Esophagus mucosa (tissue), 1 donor: ENCODE measurements around the gene IL32. TPM values are rescaled to one million over a fixed set of nuclear protein-coding genes. Genes with fewer than 3 reads are reported as not detected.
"Not testable (repeated sequence)": the region's sequence is repeated elsewhere in the genome, so short reads cannot be mapped to it uniquely, and the experiment has no call there.

ENCODE experiments used
- ATAC-seq: fragments of 200-7000 bp; cut with Tn5 transposase; one replicate; pipeline ENCODE4 v1.9.1; 2020
- total RNA-seq: library from RNA; stranded (reverse); gene quantifications from one replicate; pipeline ENCODE4 v1.2.4, GENCODE V29; 2023
- donor health status: DM: yes; HTN: yes; CAD: no.

IL32 gene
- total RNA-seq, 1 donor from 2014 or later, result 3.7 TPM

DNA sequence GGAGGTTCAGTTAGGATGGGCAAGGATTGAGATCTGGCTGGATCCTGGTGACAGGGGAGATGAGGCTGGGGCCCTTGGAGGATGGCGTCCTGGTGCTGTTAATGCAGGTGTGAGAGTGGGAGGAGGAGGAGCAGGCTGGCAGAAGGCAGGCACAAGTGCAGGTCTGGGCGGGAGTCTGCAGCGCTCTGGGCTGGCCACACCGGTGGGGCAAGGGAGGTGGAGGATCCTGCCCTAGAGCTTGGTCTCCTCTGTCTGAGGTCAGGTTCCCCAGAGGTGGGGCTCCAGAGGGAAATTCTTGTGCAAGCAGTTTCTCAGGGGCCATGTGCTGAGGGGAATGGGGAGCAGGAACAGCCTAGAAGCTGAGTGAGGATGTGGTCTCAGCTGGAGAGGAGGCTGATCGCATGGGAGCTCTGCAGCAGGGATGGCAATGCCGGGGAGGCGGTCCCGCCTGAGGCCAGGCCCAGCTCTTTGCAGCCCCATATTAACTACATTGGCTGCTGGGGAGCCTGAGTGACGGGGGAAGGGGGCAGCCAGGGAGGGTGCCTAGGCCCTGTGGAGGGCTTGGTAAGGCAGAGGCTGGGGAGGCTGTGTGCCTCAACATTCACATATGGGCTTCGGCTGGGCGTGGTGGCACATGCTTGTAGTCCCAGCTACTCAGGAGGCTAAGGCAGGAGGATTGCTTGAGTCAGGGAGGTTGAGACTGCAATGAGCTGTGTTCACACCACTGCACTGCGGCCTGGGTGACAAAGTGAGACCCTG lies 12.7 kb upstream of the IL32 start:
- ATAC-seq, result peak; percentile 63

DNA sequence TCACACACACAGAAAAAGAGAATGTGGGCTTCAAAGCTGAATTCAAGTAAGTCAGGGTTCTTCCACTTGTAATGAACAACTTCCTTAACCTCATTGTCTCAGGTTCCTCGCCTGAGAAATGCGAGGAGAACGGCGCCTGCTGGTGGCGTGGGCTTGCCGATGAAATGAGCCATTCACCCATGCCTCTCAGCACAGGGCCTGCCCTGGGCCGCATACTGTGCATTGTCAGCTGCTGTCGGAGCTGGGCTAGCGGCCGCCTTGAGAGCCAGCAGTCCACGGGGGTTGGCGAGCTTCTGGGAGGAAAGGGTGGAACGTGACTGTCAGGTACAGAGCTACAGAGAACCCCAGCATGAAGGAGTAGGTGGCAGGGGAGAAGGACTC lies 12.1 kb upstream of the IL32 start:
- ATAC-seq, result not testable (repeated sequence)

DNA sequence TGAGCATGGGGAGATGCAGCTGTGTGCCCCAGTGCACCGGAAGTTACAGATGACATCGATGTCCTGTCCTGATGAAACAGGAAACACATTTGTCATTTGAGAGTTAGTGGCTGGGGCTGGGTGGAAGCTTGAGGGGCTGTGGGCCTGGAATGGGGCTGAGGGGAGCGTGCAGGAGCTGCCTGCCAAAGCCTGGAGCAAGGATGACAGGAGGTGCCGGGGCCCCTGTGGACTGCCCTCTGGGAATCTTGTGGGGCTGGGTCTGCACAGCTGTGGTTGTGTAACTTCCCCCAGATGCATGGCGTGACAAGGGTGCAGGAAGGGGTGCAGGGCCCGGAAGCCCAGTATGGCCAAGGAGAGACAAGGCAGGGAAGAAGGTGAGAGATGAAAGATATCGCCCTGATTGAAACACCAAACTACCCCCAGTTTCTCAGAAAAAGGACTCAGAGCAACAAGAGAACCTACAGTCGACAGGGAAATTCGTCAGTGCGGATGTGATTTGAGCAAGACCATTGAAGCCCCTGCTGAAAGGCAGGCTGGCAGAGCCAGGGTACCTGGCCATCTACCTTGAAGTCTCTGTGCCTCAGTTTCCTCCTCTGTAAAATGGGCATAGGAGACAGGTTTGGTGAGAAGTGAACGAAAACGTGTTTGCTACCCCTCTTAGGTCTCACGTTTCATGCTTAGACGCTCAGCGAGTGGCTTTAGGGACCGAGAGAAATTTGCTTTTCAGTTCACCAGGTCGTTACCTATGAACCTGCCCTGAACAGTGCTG lies 10.3 kb upstream of the IL32 start:
- no peak for ATAC-seq

DNA sequence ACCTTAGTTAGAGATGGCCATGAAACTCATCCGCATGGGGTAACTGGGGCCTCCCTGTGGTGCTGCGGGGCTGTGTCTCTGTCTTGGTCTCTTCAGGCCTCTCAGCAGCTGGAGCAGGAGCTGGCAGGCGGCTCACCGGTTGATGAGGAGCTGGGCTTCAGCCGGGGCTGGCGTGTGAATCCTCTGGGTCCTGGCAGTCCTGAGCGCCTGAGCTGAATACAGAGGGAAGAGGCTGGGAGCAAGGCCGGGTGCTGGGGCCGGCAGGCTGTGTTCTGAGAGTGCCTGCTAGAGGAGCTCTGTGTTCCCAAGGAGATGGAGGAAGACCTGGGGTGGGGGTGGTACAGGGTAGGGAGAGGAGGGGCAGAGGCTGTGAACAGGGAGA lies 9.7 kb upstream of the IL32 start:
- ATAC-seq, result not testable (repeated sequence)

DNA sequence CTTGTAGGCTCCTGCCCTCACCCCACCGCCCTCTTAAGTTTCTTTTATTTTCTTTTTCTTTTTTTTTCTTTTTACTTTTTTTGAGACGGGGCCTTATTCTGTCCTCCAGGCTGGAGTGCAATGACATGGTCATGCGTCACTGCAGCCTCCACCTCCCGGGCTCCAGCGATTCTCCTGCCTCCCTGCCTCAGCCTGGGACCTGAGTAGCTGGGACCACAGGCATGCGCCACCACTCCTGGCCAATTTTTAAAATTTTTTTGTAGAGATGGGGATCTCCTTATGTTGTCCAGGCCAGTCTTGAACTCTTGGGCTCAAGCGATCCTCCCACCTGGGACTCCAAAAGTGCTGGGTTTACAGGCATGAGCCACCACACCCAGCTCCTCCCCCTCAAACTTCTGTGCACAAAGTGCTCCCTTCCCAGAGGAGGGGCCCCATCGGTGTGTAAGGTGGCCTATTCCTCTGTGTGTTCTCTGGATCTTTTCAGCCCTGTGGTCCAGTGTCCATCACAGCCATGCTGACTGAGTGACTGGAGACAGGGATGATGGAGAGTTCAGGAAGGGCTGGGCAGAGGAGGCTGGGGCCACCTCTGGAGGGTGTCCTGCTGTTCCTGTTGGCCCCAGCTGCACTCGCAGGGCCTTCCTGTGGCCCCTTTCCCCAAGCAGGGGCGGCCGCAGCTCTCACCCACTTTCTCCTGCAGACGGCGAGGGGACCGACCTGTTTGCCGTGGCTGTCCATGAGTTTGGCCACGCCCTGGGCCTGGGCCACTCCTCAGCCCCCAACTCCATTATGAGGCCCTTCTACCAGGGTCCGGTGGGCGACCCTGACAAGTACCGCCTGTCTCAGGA lies 8.9 kb upstream of the IL32 start:
- ATAC-seq, result no peak

DNA sequence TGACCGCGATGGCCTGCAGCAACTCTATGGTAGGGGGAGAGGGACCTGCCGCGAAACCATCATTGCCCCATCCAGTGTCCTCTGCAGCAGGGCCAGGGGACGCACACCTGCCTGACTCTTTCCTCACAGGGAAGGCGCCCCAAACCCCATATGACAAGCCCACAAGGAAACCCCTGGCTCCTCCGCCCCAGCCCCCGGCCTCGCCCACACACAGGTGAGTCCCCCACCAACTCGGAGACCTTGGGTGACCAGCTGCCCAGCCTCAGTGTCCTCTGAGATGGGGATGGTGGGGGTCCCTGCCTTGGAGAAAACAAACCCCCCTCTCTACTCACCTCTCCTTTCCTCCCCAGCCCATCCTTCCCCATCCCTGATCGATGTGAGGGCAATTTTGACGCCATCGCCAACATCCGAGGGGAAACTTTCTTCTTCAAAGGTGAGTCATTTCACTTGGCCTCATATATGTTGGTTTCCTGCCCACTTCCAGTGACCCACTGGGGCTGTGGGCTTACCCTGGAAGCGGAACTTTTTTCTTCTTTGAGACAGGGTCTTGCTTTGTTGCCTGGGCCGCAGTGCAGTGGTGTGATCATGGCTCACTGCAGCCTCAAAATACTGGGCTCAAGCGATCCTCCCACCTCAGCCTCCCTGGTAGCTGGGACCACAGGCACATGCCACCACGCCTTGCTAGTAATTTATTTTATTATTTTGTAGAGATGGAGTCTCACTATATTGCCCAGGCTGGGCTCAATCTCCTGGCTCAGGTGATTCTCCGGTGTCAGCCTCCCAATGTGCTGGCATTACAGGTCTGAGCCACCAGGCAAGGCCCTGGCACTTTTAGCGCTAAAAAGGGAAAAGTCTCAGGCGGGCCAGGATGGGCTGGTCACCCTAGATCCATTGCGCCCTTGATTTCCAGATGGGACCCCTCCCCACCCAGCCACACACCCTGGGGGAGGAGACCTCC lies 8.0 kb upstream of the IL32 start:
- no peak for ATAC-seq

DNA sequence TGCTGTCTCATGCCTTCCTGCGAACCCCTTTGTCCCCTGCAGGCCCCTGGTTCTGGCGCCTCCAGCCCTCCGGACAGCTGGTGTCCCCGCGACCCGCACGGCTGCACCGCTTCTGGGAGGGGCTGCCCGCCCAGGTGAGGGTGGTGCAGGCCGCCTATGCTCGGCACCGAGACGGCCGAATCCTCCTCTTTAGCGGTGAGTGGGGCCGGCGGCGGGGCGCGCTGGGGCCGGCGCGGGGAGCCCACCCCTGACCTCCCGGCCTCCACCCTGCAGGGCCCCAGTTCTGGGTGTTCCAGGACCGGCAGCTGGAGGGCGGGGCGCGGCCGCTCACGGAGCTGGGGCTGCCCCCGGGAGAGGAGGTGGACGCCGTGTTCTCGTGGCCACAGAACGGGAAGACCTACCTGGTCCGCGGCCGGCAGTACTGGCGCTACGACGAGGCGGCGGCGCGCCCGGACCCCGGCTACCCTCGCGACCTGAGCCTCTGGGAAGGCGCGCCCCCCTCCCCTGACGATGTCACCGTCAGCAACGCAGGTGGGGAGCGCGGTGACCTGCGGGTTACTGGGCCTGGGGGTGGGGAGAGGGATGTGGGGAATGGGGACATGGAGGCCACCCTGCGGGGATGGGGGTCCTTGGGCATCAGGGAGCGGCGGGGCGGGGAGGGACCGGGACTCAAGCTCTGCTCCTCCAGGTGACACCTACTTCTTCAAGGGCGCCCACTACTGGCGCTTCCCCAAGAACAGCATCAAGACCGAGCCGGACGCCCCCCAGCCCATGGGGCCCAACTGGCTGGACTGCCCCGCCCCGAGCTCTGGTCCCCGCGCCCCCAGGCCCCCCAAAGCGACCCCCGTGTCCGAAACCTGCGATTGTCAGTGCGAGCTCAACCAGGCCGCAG lies 7.1 kb upstream of the IL32 start:
- ATAC-seq, result peak; percentile 40

DNA sequence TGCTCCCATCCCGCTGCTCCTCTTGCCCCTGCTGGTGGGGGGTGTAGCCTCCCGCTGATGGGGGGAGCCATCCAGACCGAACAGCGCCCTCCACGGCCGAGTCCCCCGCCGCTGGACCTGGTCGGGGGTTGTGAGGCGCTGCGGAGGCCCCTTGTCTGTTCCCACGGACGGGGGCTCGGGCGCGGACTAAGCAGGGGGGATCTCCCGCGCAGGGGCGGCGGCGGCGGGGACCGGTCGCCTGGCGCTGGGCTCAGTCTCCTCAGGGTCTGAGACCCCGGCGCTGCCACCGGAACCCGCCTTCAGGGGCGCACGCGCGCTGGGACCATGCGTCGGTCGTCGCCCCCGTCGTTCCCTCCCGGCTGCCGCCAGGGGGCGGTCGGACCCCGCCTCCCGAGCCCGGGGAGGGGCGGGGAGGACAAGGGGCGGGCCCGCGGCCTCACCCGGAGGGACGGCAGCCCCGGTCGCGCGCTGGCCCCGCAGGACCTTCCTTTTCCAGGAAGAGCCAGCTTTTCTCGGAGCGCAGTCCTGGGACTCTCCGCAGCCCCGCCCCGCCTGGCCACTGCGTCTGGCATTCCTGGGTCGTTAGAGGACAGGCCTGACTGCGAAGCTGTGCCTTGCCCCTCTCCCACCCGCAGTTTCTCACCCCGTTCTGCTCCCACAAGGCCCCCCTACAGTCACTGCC lies 6.3 kb upstream of the IL32 start:
- peak; percentile 90 for ATAC-seq

DNA sequence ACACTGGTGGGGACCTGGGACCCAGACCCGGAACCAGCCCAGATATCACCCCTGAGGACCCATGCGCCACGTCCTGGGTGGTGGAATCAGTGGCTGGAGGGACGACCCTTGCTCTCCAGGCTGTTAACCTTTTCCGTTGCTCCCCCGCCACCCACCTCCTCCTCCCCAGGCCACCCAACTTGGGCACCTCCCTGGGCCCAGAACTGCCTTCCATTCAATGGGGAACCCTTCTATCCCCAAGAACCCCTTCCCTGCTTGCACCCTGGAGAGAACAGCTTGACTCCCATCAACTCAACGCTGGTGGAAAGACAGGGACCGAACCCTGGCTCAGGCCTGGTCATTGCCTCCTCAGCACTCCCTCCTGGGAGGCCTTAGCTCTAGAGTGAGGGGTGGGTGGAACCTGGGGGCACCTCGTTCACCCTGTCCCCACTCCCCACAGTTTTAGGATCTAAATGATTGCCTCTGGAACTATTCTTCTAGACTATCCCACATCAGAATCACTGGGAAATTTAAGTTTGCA lies 5.7 kb upstream of the IL32 start:
- ATAC-seq, result no peak

DNA sequence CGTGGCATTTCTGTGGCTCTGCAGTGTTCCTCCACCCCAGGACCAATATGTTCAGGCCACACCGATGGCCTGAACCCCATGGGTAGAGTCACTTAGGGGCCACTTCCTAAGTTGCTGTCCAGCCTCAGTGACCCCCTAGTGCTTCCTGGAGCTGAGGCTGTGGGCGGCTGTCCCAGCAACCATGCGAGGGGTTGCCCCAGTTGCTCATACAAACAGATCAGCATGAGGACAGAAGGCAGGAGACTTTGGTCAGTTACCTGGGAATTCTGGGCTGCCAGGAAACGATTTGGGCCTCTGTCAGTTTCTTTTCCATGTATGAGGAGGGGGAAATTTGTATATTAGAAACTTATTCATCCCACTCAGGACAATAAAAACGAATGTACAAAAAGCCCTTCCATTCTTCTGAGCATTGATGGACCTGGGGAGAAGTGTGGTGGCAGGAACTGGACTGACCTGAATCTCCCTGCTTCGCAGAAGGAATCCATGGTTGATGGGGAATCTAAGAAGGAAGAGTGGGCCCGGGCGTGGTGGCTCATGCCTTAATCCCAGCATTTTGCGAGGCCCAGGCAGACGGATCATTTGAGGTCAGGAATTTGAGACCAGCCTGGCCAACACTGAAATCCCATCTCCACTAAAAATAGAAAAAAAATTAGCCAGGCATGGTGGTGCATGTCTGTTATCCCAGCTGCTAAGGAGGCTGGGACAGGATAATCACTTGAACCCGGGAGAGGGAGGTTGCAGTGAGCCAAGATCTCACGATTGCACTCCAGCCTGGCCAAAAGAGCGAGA lies 4.9 kb upstream of the IL32 start:
- ATAC-seq, result no peak

DNA sequence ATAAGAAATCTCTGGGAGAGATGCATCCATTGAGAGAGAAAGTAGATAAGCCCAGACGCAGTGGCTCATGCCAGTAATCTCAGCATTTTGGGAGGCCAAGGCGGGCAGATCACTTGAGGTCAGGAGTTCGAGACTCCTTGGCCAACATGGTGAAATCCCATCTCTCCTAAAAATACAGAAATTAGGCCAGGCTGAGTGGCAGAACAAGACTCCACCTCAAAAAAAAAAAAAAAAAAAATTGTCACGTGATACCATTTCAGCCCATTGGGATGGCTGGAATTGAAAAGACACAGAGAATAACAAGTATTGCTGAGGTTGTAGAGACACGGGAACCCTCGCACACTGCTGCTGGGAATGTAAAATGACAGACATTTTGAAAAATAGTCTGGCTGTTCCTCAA lies 2.9 kb upstream of the IL32 start:
- no peak for ATAC-seq

DNA sequence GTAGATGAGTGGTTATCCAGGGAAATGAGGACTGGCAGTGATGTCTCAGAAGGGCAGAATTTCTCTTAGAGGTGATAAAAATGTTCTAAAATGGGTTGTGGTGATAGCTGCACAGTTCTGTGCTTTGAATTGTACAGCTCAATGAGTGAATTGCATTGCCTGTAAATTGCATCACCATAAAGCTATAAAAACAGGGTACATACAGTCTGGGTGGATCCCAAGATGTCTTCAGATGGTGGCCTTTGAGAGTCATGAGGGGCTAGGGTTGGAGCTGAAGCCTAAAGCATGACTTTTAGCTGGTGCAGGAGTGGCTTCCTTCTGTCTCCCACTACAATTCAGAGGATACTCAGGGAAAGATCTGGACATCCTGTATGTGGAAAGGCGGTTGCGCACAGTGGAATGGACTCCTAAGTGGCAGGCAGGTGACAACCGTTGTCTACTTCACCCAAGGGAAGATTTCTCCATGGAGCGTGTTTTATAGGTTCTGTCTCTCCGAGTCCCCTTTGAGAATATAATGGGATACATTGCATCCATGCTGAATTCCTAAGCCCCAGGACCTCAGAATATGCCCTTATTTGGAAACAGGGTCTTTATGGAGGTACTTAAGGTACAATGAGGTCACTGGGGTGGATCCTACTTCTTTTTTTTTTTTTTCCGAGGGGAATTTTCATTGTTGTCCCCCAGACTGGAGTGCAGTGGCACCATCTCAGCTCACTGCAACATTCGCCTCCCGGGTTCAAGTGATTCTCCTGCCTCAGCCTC lies 1.6 kb upstream of the IL32 start:
- ATAC-seq, result no peak

DNA sequence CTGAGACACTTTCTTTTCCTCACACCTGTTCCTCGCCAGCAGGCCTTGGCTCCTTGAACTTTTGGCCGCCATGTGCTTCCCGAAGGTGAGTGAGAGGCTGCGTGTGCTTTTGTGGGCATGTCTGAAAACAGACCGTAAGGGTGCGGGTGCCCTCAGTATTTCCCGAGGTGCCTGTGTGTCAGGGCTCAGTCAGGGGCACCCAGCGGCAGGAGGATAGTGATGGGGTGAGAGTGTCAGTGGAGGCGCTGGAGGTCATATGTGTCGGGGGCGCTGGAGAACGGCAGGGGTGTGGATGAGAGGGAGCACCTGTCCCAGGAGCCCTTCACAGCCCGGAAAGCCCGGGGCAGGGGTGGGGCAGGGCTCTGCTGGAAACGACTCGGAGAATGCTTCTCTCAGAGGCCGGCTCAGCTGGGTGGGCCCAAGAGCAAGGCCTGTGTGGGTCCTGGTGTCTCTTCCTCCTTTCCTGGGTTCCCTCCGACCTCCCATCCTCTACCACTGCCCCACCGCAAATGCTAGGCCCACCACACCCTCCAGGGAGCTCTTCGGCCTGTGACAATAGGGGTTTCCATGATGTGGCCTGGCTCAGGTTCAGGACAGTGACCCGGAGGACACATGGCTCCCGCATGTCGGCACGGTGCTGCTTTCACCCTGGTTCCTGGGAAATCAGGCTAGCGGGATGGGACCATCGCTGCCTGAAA lies 451 bp downstream of the IL32 start:
- peak; percentile 9 for ATAC-seq

DNA sequence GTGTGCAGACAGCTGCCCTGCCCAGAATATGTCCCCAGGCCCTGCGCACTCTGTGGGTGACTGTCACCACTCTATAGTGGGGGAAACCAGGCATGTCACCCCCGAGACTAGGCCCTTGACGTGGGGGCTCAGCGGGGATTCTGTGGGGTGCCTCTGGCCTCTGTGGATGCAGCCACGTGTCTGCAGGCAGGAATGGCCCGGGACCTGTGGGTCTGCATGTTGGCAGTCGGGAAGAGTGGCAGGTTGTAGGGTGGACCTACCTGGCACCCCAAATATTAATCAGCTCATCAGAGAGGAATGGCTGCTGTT lies 954 bp downstream of the IL32 start:
- no peak for ATAC-seq

DNA sequence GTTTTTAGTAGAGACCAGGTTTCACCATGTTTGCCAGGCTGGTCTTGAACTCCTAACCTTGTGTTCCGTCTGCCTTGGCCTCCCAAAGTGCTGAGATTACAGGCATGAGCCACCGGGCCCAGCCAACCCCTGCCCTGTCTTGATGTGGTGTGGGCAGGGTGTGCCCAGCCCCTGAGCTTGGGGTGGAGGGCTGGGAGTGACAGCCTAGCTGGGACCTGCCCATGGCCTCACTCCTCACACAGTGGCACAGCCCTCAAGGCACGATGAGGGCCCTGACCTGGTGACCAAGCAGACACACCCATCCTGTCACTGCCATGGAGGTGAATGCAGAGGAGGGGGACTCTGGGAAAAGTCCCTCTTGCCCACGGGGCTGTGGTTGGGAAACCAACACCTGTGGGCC lies 3.0 kb downstream of the IL32 start:
- ATAC-seq, result peak; percentile 61

DNA sequence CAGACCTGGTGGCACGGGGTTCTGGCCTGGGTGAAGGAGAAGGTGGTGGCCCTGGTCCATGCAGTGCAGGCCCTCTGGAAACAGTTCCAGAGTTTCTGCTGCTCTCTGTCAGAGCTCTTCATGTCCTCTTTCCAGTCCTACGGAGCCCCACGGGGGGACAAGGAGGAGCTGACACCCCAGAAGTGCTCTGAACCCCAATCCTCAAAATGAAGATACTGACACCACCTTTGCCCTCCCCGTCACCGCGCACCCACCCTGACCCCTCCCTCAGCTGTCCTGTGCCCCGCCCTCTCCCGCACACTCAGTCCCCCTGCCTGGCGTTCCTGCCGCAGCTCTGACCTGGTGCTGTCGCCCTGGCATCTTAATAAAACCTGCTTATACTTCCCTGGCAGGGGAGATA lies 3.7 kb downstream of the IL32 start:
- ATAC-seq, result not testable (repeated sequence)

DNA sequence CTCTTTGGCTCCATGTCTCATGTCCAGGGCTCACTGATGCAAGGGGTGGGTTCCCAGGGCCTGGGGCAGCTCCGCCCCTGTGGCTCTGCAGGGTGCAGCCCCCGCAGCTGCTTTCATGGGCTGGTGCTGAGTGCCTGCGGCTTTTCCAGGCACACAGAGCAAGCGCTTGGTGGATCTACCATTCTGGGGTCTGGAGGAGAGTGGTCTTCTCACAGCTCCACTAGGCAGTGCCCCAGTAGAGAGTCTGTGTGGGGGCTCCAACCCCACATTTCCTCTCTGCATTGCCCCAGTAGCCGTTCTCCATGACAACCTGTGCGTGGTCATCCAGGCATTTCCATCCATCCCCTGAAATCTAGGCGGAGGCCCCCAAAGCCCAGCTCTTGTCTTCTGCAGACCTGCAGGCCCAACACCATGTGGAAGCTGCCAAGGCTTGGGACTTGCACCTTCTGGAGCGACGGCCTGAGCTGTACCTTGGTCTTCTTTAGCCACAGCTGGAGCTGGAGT lies 5.2 kb downstream of the IL32 start:
- ATAC-seq, result no peak

DNA sequence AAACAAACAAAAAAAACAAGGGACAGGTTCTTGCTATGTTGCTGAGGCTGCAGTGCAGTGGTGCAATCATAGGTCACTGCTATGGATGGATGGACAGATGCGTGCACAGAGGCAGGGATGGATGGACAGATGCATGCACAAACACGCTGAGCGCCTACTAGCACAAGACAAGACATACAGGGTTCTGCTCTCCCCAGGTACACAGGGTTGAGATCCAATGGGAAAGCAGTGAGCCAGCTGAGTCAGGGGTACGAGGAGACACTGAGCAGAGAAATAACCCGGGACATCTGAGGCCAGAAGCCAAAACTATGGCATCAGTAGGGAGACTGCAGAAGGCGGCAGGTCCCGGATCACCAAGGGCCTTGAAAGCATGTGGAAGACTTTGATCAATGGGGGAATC lies 6.2 kb downstream of the IL32 start:
- no peak for ATAC-seq
